Karpas-422 (cell line): ENCODE data around the gene MRPL53. TPM values are rescaled to one million over a fixed set of nuclear protein-coding genes. Genes with fewer than 3 reads are reported as not detected.

Experiments
- DNase-seq: peaks from one replicate; pipeline ENCODE4 v3.0.0-alpha.2; 2015
- H2AFZ ChIP-seq: fragments of 200-600 bp; sonication (generic); 2 replicates; pipeline ENCODE4 v1.6.1; 2014; ENCODE audit warnings: antibody characterized with exemption, low read length, mixed read lengths
- H3K27ac ChIP-seq: fragments of 200-600 bp; sonication (generic); 2 replicates; pipeline ENCODE4 v1.5.1; 2014; ENCODE audit warnings: mild to moderate bottlenecking, low read length, moderate library complexity
- H3K27me3 ChIP-seq: fragments of 200-600 bp; sonication (generic); 2 replicates; pipeline ENCODE4 v1.6.1; 2014; ENCODE audit warnings: low read length, mixed read lengths
- H3K36me3 ChIP-seq: fragments of 200-600 bp; sonication (generic); 2 replicates; pipeline ENCODE4 v1.6.1; 2014; ENCODE audit warnings: low read length, mixed read lengths; ENCODE audit not compliant: insufficient read depth
- H3K4me1 ChIP-seq: fragments of 200-600 bp; sonication (generic); 2 replicates; pipeline ENCODE4 v1.6.1; 2014; ENCODE audit warnings: mild to moderate bottlenecking, low read length, mixed read lengths
- H3K4me2 ChIP-seq: fragments of 200-600 bp; sonication (generic); 2 replicates; pipeline ENCODE4 v1.6.1; 2014; ENCODE audit warnings: low read length, low read depth, mild to moderate bottlenecking; ENCODE audit not compliant: poor library complexity, severe bottlenecking
- H3K4me3 ChIP-seq: fragments of 200-600 bp; sonication (generic); 2 replicates; pipeline ENCODE4 v1.5.1; 2014; ENCODE audit warnings: mild to moderate bottlenecking, antibody characterized with exemption, low read length, mixed read lengths
- H3K79me2 ChIP-seq: fragments of 200-600 bp; sonication (generic); 2 replicates; pipeline ENCODE4 v1.6.1; 2014; ENCODE audit warnings: mild to moderate bottlenecking, low read length, mixed read lengths
- H3K9ac ChIP-seq: fragments of 200-600 bp; sonication (generic); 2 replicates; pipeline ENCODE4 v1.6.0; 2014; ENCODE audit warnings: low read length
- H3K9me2 ChIP-seq: fragments of 200-600 bp; sonication (generic), shearing (Covaris generic); replicated peaks from 2 replicates; pipeline ENCODE4 v1.6.0; 2014; ENCODE audit warnings: mild to moderate bottlenecking, low read length, moderate library complexity; ENCODE audit not compliant: insufficient read depth
- H3K9me3 ChIP-seq: fragments of 300-700, 200-600 bp; sonication (generic); 2 replicates; pipeline ENCODE4 v1.6.1; 2014; ENCODE audit warnings: low read length, mixed read lengths
- H4K20me1 ChIP-seq: fragments of 200-600 bp; sonication (generic); 2 replicates; pipeline ENCODE4 v1.6.1; 2014; ENCODE audit warnings: mild to moderate bottlenecking, antibody characterized with exemption, low read length, low read depth; ENCODE audit not compliant: insufficient read depth
- total RNA-seq: library from RNA; depleted of rRNA; stranded (reverse); fragments of >200 nt; shearing (Covaris generic); gene quantifications from 2 replicates; pipeline ENCODE4 v1.2.3, GENCODE V29; 2014; ENCODE audit warnings: low replicate concordance

The MRPL53 gene
- total RNA-seq, 1 experiment from 2014 or later, result 91.4 TPM

DNA sequence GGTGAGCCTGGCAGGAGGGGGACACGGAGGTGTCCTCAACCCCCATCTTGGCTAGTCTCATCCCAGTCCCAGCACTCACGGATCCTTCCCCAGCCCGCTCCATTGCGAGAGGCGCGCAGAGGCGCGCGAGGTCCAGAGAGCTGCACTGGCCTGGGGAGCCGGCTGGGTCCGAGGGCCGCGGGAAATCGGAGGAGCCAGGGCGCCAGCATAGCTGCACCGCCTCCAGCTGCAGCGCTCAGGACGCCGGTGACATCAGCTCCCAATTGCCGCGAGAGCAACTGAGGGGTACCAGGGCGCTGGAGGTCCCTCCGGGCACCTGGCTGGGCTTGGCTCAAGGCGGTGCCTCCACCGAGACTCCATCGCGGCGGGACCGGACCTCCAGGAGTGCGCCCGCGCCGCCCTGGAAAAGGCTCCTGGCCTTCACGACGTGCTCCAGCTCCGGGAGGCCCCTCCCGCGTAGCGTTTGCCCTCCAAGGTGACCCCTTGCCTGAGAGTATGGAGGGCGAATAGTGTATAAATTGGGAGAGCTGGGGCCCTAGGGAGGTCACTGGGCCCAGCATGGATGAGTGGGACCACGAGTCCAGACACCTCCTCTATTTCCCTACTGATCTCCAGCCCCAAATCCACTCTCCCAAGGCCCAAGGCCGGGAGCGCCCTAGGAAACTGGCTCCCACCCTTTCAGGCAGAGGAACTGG, 36.2 kb downstream of the MRPL53 start:
- no peaks in the 10 kb centered on the region for H3K27me3 ChIP-seq
- no peak for DNase-seq
- no peaks in the 10 kb centered on the region for H3K36me3 ChIP-seq
- peak overlapping the region; percentile 46; the same call in 1 of the 2 replicates for H3K4me3 ChIP-seq
- H3K9me3 ChIP-seq, result no peaks in the 10 kb centered on the region
- H3K4me1 ChIP-seq, result peaks cover 46% of the 10 kb centered on the region
- H3K9ac ChIP-seq, result peak overlapping the region; percentile 50; the same call in 1 of the 2 replicates
- H2AFZ ChIP-seq, result no peak overlapping the region
- 0 out of 2 replicates have a peak, but pooled peaks cover 2% of the 10 kb centered on the region for H3K79me2 ChIP-seq
- H3K9me2 ChIP-seq, result no peaks in the 10 kb centered on the region
- peak overlapping the region; percentile 82 for H3K27ac ChIP-seq
- H4K20me1 ChIP-seq, result no peaks in the 10 kb centered on the region
- peak overlapping the region; percentile 71 for H3K4me2 ChIP-seq

DNA sequence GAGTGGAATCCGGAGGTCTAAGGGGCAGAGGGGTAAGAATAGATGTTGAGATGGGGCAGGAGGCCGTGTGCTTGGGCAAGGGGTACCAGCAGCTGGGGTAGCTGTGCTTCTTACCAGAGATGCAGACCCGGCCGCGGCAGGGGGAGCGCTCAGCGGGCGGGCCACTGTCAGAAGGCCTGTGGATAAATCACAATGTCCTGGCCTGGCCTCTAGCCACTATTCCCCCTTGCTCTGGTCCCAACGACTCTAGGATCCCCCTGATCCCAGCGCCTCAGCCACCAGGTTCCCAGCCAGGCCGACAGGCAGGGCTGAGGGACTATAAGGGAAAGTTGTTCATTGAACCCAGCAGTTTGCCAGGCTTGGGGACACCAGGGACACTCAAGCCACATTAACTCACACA, 42.0 kb downstream of the MRPL53 start:
- Histone ChIP-seq H3K9me3 (no peaks in the 10 kb centered on the region), H3K36me3 (peaks cover 9% of the 10 kb centered on the region), H3K27me3 (no peaks in the 10 kb centered on the region), H4K20me1 (no peaks in the 10 kb centered on the region), H3K79me2 (no peaks in the 10 kb centered on the region), H3K9ac (no peak overlapping the region), H3K4me1 (no peaks in the 10 kb centered on the region), H2AFZ (no peak overlapping the region), H3K9me2 (no peaks in the 10 kb centered on the region), H3K4me3 (no peak overlapping the region), H3K27ac (no peak overlapping the region), H3K4me2 (no peak overlapping the region)
- no peak for DNase-seq

DNA sequence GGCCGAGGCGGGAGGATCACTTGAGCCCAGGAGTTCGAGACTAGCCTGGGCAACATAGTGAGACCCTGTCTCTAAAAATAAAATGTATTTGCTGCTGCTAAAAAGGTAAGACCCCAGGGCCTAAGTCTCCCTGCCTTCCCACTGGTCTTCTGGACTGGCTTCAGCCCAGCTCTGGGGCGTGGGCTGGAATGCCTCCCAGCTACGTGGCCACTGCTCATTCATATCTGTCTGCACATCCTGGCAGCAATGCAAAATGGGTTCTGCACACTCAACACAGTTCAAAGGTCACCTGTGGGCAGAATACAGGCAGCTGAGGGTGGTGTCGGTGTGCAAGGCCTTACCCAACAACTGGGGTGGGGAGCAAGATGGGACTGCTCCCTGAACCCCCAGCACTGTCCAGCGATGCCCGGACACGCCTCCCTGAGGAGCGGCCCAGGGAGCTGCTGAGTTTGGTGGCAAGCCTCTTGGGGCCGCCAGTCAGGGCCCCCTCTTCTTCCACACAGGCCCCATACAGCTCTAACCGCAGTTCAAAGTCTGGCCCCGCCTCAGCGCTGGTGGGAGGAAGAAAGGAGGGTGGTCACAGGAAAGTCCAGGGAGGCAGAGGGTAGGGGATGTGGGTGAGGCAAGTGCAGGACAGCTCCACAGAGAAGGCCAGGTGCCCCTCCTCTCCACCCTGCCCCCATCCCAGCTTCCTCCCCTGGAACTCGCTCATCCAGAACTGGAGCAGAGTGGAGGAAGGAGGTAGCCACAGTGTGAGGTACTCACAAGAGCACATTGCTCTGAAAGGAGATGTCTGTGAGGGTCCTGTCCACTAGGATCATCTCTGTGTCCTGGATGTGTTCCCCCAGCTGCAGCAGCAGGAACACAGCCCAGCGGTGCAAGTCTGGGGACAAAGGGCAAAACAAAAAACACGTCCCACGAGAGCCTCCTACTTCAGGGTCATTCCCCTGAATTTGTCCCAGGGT, 42.7 kb downstream of the MRPL53 start:
- Histone ChIP-seq H3K36me3 (peaks cover 11% of the 10 kb centered on the region), H3K9me3 (no peaks in the 10 kb centered on the region), H3K79me2 (no peaks in the 10 kb centered on the region), H3K9ac (no peak overlapping the region), H3K9me2 (no peaks in the 10 kb centered on the region), H2AFZ (no peak overlapping the region), H3K4me3 (no peak overlapping the region), H3K27ac (no peak overlapping the region), H3K4me2 (no peak overlapping the region), H3K27me3 (no peaks in the 10 kb centered on the region), H3K4me1 (no peaks in the 10 kb centered on the region), H4K20me1 (no peaks in the 10 kb centered on the region)
- DNase-seq, result no peak

DNA sequence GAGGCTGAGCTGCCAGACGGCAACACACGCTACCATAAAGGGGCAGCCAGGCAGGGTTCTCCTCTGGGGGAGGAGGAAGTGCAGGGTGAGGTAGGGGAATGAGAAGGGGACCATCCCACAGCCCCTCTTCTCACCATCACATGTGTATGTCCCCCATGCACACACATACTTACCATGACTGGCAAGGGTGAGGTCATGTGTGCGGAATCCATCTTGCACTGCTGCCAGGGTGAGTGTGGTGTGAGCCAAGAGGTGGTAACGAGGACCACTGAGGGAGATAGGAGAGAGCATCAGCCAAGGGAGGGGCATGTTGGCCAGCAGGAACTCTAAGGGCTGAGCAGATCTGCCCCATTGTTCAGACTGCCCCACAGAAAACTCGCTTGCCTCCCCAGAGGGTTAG, 43.8 kb downstream of the MRPL53 start:
- Histone ChIP-seq H3K27me3 (no peaks in the 10 kb centered on the region), H3K9ac (no peak overlapping the region), H3K4me1 (peaks cover 9% of the 10 kb centered on the region), H3K79me2 (peaks cover under 1% of the 10 kb centered on the region; the same call in 1 of the 2 replicates), H2AFZ (no peak overlapping the region), H3K9me3 (no peaks in the 10 kb centered on the region), H3K36me3 (peaks cover 15% of the 10 kb centered on the region), H3K4me3 (no peak overlapping the region), H3K4me2 (no peak overlapping the region), H3K27ac (no peak overlapping the region), H4K20me1 (no peaks in the 10 kb centered on the region), H3K9me2 (no peaks in the 10 kb centered on the region)
- DNase-seq, result no peak

DNA sequence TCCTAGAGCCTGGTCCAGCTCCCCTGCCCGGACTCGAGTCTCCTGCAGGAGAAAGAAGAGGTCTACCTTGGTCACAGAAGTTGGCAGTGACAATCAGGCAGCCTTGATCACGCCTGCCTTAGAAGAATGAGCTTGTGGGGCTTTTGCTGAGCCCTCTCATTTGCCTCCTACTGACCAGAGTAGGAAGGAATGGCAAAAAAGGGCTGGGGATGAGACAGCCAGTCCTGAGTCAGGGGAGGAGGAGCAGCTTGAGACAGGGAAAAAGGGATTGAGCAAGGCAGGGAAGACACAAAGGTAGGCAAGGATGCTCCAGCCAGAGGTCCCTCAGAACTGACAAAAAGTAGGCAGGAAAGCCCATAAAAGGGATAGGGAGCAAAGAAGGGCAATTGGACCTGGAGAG, 44.9 kb downstream of the MRPL53 start:
- no peak for DNase-seq
- Histone ChIP-seq H3K4me2 (no peak overlapping the region), H3K4me3 (no peak overlapping the region), H3K27me3 (no peaks in the 10 kb centered on the region), H3K27ac (no peak overlapping the region), H2AFZ (no peak overlapping the region), H4K20me1 (no peaks in the 10 kb centered on the region), H3K9me2 (no peaks in the 10 kb centered on the region), H3K79me2 (peaks cover 11% of the 10 kb centered on the region), H3K9ac (no peak overlapping the region), H3K36me3 (peaks cover 15% of the 10 kb centered on the region), H3K4me1 (peaks cover 20% of the 10 kb centered on the region), H3K9me3 (no peaks in the 10 kb centered on the region)

DNA sequence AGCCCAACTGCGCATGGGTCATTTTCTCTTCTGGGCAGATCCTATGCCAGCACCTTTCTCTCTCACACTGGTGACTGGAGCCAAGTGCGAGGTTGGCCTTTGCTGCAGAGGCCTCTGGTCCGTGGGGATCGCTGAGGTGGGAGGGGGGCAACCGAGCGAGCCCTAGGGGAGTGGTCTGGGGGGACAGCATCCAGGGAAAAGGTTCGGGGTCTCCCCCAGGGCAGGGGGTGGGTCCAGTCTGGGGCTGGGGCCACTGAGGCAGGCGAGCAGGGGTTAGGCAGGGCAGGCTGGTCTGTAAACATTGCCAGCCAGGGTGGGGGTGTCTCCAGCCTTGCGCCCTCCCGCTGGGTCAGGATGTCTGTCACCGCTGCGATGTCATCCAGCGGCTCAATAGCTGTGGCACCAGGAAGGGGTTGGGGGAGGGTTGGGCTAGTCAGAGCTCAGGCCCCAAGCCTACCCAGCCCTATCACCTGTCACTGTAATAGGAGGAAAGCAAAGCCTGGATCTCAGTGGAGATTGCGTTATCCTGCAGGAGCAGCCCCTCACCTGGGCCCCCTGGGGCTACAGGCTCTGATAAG, 46.2 kb downstream of the MRPL53 start:
- Histone ChIP-seq H3K27ac (no peak overlapping the region), H3K9me2 (no peaks in the 10 kb centered on the region), H3K79me2 (peaks cover 19% of the 10 kb centered on the region), H3K27me3 (no peaks in the 10 kb centered on the region), H3K36me3 (peaks cover 15% of the 10 kb centered on the region), H3K4me3 (no peak overlapping the region), H3K9ac (no peak overlapping the region), H3K4me2 (no peak overlapping the region), H3K9me3 (no peaks in the 10 kb centered on the region), H2AFZ (no peak overlapping the region), H4K20me1 (no peaks in the 10 kb centered on the region), H3K4me1 (peaks cover 25% of the 10 kb centered on the region)
- DNase-seq, result no peak

DNA sequence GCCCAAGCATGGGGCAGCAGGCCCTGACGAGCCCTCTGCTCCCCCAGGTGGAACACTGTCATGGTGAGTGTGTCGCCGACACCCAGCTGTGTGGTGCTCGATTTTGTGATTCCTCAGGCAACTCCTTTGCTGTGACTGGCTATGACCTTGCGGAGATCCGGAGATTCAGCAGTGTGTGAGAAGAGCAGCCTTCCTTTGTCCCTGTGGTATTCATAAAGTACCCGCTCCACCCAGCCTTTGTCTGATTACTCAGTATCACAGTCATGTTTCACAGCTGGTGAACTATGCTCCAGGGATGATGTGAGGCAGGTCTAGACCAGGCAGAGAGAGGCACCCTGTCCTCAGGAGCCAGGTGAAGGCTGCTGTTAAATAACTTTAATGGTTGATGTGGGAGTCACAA, 47.0 kb downstream of the MRPL53 start:
- H3K4me3 ChIP-seq, result no peak overlapping the region
- peaks cover 15% of the 10 kb centered on the region for H3K36me3 ChIP-seq
- H3K9me2 ChIP-seq, result no peaks in the 10 kb centered on the region
- no peaks in the 10 kb centered on the region for H4K20me1 ChIP-seq
- no peak overlapping the region for H3K9ac ChIP-seq
- H3K4me2 ChIP-seq, result no peak overlapping the region
- no peaks in the 10 kb centered on the region for H3K27me3 ChIP-seq
- no peak overlapping the region for H3K27ac ChIP-seq
- peaks cover 19% of the 10 kb centered on the region for H3K79me2 ChIP-seq
- H2AFZ ChIP-seq, result no peak overlapping the region
- no peak for DNase-seq
- H3K9me3 ChIP-seq, result no peaks in the 10 kb centered on the region
- H3K4me1 ChIP-seq, result peaks cover 33% of the 10 kb centered on the region

DNA sequence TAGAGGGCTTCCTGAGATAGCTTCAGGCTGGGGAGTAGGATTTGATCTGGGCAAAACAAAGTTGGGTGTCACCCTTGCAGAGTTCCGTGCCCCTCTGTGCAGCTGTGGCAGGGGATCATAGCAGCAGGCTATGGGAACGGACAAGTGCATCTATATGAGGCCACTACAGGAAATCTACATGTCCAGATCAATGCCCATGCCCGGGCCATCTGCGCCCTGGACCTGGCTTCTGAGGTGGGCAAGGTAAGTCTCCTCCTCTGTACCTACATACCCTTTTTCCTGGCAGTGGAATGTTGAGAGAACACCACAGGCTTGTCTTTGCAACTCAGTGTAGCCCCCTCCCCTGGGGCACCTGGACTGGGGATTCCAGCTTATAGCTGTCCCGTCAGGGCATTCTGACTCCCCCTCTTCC, 47.5 kb downstream of the MRPL53 start:
- H3K27me3 ChIP-seq, result no peaks in the 10 kb centered on the region
- no peak overlapping the region for H3K27ac ChIP-seq
- H3K9ac ChIP-seq, result no peak overlapping the region
- H3K9me3 ChIP-seq, result no peaks in the 10 kb centered on the region
- no peak for DNase-seq
- no peaks in the 10 kb centered on the region for H4K20me1 ChIP-seq
- no peak overlapping the region for H2AFZ ChIP-seq
- peaks cover 19% of the 10 kb centered on the region for H3K79me2 ChIP-seq
- H3K4me3 ChIP-seq, result no peak overlapping the region
- H3K9me2 ChIP-seq, result no peaks in the 10 kb centered on the region
- peaks cover 38% of the 10 kb centered on the region for H3K4me1 ChIP-seq
- no peak overlapping the region for H3K4me2 ChIP-seq
- H3K36me3 ChIP-seq, result peaks cover 15% of the 10 kb centered on the region
